ENCODE data around the gene TFEB. TPM values are rescaled to one million over a fixed set of nuclear protein-coding genes. Genes with fewer than 3 reads are reported as not detected.
A peak's percentile ranks its signal among the peaks of the same experiment; 100 is the strongest.

The TFEB gene
- total RNA-seq, 2 donors from 2014 or later = 16.9 to 21.7 TPM

- peaks cover 5% of the 10 kb centered on the region for H3K4me1 ChIP-seq
- H3K27me3 ChIP-seq = no peaks in the 10 kb centered on the region
- no peak overlapping the region for H3K27ac ChIP-seq
- no peaks in the 10 kb centered on the region for H3K9me3 ChIP-seq
- H3K4me3 ChIP-seq = no peak overlapping the region
- no peaks in the 10 kb centered on the region for H3K36me3 ChIP-seq
- H3K9ac ChIP-seq (ENCODE audit: low read depth in 2 of 2, low read length in 2 of 2) = no peak overlapping the region
- DNase-seq = peak; percentile 82
- no peak for TF ChIP-seq CTCF (IDR thresholded peaks at IDR 0.05)
- intact Hi-C loops (cut with DNase I) = no loop called here
Measured at GRCh38 chr6:41687501-41688175, 47.8 kb downstream of the TFEB start.

DNA sequence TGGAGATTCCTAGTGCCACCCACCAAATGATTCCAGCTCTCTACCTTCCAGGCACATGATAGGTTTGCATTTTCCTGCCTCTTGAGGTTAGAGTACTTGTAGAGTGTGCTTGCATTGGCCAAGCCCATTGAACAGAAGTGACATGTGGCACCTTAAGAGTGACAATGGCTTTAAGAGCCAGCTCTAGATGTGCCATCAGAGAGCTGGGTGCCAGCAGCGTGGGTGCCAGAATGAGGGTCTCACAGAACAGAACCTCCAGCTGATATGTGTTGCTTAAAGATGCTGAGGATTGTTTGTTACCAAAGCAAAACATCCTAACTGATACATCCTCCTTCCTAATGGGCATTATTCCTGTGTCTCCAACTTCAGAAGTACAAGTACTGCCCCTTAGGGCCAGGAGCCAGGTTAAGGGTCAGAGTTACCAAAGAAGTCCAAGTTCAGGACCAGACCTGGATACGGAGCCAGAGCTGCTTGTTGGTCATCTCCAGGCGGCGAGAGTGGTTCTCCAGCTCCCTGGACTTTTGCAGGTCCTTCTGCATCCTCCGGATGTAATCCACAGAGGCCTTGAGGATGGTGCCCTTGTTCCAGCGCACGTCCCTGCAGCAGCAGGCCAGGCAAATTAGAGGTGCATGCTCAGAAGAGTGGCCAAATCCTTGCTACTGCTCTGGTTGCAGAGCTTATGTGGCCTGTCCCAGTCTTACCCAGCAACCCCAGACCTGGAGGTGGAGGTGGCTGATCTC is 49.6 kb downstream of the TFEB start:
- Histone ChIP-seq H3K9ac (ENCODE audit: low read depth in 2 of 2, low read length in 2 of 2) (no peak overlapping the region), H3K4me3 (no peak overlapping the region), H3K4me1 (peaks cover 5% of the 10 kb centered on the region), H3K9me3 (no peaks in the 10 kb centered on the region), H3K27me3 (no peaks in the 10 kb centered on the region), H3K27ac (no peak overlapping the region), H3K36me3 (no peaks in the 10 kb centered on the region)
- TF ChIP-seq CTCF (IDR thresholded peaks at IDR 0.05) = no peak
- no peak for DNase-seq
- intact Hi-C loops (cut with DNase I) = no loop called here

- H3K36me3 ChIP-seq = no peaks in the 10 kb centered on the region
- DNase-seq = no peak
Measured at GRCh38 chr6:41684311-41685180, 50.9 kb downstream of the TFEB start.

GRCh38 chr6:41683523-41684310 is 51.7 kb downstream of the TFEB start:
- intact Hi-C loops (cut with DNase I) = loop anchor here (2.0 kb wide), 1 partner anchor 315 kb away; no protein-coding TSS in a partner anchor
- no peak overlapping the region for H3K27ac ChIP-seq
- peak overlapping the region; percentile 39 for H3K4me3 ChIP-seq
- H3K9ac ChIP-seq (ENCODE audit: low read depth in 2 of 2, low read length in 2 of 2) = peak overlapping the region; percentile 52 to 66
- DNase-seq = peak; percentile 78
- no peaks in the 10 kb centered on the region for H3K9me3 ChIP-seq
- H3K36me3 ChIP-seq = no peaks in the 10 kb centered on the region
- no peaks in the 10 kb centered on the region for H3K27me3 ChIP-seq
- TF ChIP-seq CTCF (IDR thresholded peaks at IDR 0.05) = peak; percentile 86
- peaks cover 5% of the 10 kb centered on the region for H3K4me1 ChIP-seq

More at GRCh38 chr6:41684311-41685180, 50.9 kb downstream of the TFEB start:
- intact Hi-C loops (cut with DNase I) = no loop called here
- H3K9ac ChIP-seq (ENCODE audit: low read depth in 2 of 2, low read length in 2 of 2) = no peak overlapping the region
- H3K27me3 ChIP-seq = no peaks in the 10 kb centered on the region
- H3K27ac ChIP-seq = no peak overlapping the region
- H3K9me3 ChIP-seq = no peaks in the 10 kb centered on the region
- no peak overlapping the region for H3K4me3 ChIP-seq
- H3K4me1 ChIP-seq = peaks cover 5% of the 10 kb centered on the region
- no peak for TF ChIP-seq CTCF (IDR thresholded peaks at IDR 0.05)

- intact Hi-C loops (cut with DNase I) = loop anchor here (2.0 kb wide), 1 partner anchor 314 kb away; no protein-coding TSS in a partner anchor
- Histone ChIP-seq H3K27me3 (no peaks in the 10 kb centered on the region), H3K4me3 (peak overlapping the region; percentile 39), H3K9me3 (no peaks in the 10 kb centered on the region), H3K27ac (no peak overlapping the region), H3K36me3 (no peaks in the 10 kb centered on the region), H3K4me1 (peaks cover 5% of the 10 kb centered on the region), H3K9ac (ENCODE audit: low read depth in 2 of 2, low read length in 2 of 2) (peak overlapping the region; percentile 52 to 66)
- TF ChIP-seq CTCF (IDR thresholded peaks at IDR 0.05) = no peak
- no peak for DNase-seq
Measured at GRCh38 chr6:41683273-41683522, 52.2 kb downstream of the TFEB start.
